Activated naive CD4-positive, alpha-beta T cell treated with Interleukin-2 at 50 U/mL for 16 hours (primary cell): Measurements from ENCODE around the gene BLM.

ENCODE experiments used
- DNase-seq: peaks from one replicate; pipeline ENCODE4 v3.0.0-alpha.2; 2020

BLM gene

GRCh38 chr15:90799639-90800170 is 82.6 kb downstream of the BLM start:
- no peak for DNase-seq

GRCh38 chr15:90801803-90802202 is 84.7 kb downstream of the BLM start:
- no peak for DNase-seq

GRCh38 chr15:90807074-90807785 is 90.1 kb downstream of the BLM start:
- DNase-seq, result no peak

- no peak for DNase-seq
These were observed 90.6 kb downstream of the BLM start for GRCh38 chr15:90807786-90808086.

- no peak for DNase-seq
These were observed 91.5 kb downstream of the BLM start for GRCh38 chr15:90808517-90809235.

- DNase-seq, result no peak
These were observed 92.4 kb downstream of the BLM start for GRCh38 chr15:90809536-90809935.

GRCh38 chr15:90810354-90810753 is 93.2 kb downstream of the BLM start:
- no peak for DNase-seq

GRCh38 chr15:90812171-90812957 is 95.2 kb downstream of the BLM start:
- no peak for DNase-seq

GRCh38 chr15:90812958-90813265 is 95.8 kb downstream of the BLM start:
- no peak for DNase-seq

GRCh38 chr15:90813796-90814190 is 96.6 kb downstream of the BLM start:
- DNase-seq, result peak; percentile 30

GRCh38 chr15:90814191-90814821 is 97.2 kb downstream of the BLM start:
- no peak for DNase-seq

- no peak for DNase-seq
These were observed 99.4 kb downstream of the BLM start for GRCh38 chr15:90816401-90817116.

- no peak for DNase-seq
These were observed 100.2 kb downstream of the BLM start for GRCh38 chr15:90817117-90818057.

GRCh38 chr15:90818251-90819210 is 101.4 kb downstream of the BLM start:
- DNase-seq, result peak; percentile 20

- DNase-seq, result no peak
These were observed 102.2 kb downstream of the BLM start for GRCh38 chr15:90819390-90819789.

GRCh38 chr15:90819850-90820249 is 102.7 kb downstream of the BLM start:
- no peak for DNase-seq

GRCh38 chr15:90820481-90820880 is 103.3 kb downstream of the BLM start:
- no peak for DNase-seq

GRCh38 chr15:90822204-90822955 is 105.2 kb downstream of the BLM start:
- DNase-seq, result peak; percentile 0

GRCh38 chr15:90823455-90823974 is 106.4 kb downstream of the BLM start:
- DNase-seq, result no peak
